Spleen (tissue), 11 donors: ENCODE measurements around the gene PVALEF. TPM values are rescaled to one million over a fixed set of nuclear protein-coding genes. Genes with fewer than 3 reads are reported as not detected.

Source experiments
- DNase-seq: peaks from one replicate; pipeline ENCODE4 v3.0.0-alpha.2; 2020
- H3K27ac ChIP-seq, 8 donors: fragments of 200-600 bp; sonication (generic) in 7 of 8; 1 replicate in 4 of 8; 2 replicates in 4 of 8; pipeline versions ENCODE4 v1.5.0 to v1.8.0; 2016 to 2021; ENCODE audit warnings: inconsistent platforms in 4 of 8, mild to moderate bottlenecking in 4 of 8, moderate library complexity in 1 of 8
- H3K27me3 ChIP-seq, 7 donors: fragments of 200-600 bp; sonication (generic) in 6 of 7; replicated peaks in 1 of 7; 1 replicate in 4 of 7; 2 replicates in 3 of 7; pipeline versions ENCODE4 v1.5.0 to v1.8.0; 2016 to 2021; ENCODE audit warnings: inconsistent platforms in 3 of 7, mild to moderate bottlenecking in 1 of 7
- H3K36me3 ChIP-seq, 6 donors: fragments of 200-600 bp; sonication (generic) in 5 of 6; 1 replicate in 4 of 6; 2 replicates in 2 of 6; pipeline versions ENCODE4 v1.5.0 to v1.8.0; 2016 to 2021; ENCODE audit warnings: inconsistent platforms in 2 of 6
- H3K4me1 ChIP-seq, 6 donors: fragments of 200-600 bp; sonication (generic) in 5 of 6; 1 replicate in 3 of 6; 2 replicates in 3 of 6; pipeline versions ENCODE4 v1.5.0 to v1.8.0; 2016 to 2021; ENCODE audit warnings: inconsistent platforms in 3 of 6
- H3K4me3 ChIP-seq, 8 donors: fragments of 200-600 bp; sonication (generic) in 7 of 8; 1 replicate in 4 of 8; 2 replicates in 4 of 8; pipeline versions ENCODE4 v1.5.0 to v1.8.0; 2016 to 2021; ENCODE audit warnings: inconsistent platforms in 4 of 8, mild to moderate bottlenecking in 4 of 8, moderate library complexity in 2 of 8
- H3K9me3 ChIP-seq, 8 donors: fragments of 200-600 bp; sonication (generic) in 7 of 8; 1 replicate in 4 of 8; 2 replicates in 4 of 8; pipeline versions ENCODE4 v1.5.0 to v1.8.0; 2016 to 2021; ENCODE audit warnings: inconsistent platforms in 4 of 8
- POLR2A ChIP-seq, 3 donors: fragments of 450-650 bp; IDR thresholded peaks; one replicate each; pipeline ENCODE4 v1.5.1; 2017; ENCODE audit warnings: antibody characterized with exemption in 3 of 3, mild to moderate bottlenecking in 1 of 3
- POLR2AphosphoS5 ChIP-seq, 3 donors: sonication (generic); formaldehyde crosslinking; IDR thresholded peaks; one replicate each; pipeline ENCODE4 v1.5.1; 2017; ENCODE audit warnings: antibody characterized with exemption in 3 of 3
- WGBS, 5 donors: extraction: QIAGEN DNeasy Blood & Tissue Kit in 3 of 5; methylation state at CpG; one replicate each; pipeline versions ENCODE4 v1.1.5 to v1.1.7; 2013 to 2018; 5-methylcytosine and 5-hydroxymethylcytosine counted together
- intact Hi-C: fragments of 100-400 bp; cut with DNase I; formaldehyde crosslinking; loops from one replicate; pipeline ENCODE4 v1.15.0; 2023; ENCODE audit warnings: low total_unique reads
- polyA plus RNA-seq, 3 donors: library from polyadenylated mRNA; stranded (reverse); fragments of 200-250 nt; gene quantifications; one replicate each; pipeline ENCODE4 v1.2.1, GENCODE V29; 2013
- total RNA-seq, 7 donors: library from RNA; depleted of rRNA in 3 of 7; stranded (reverse); fragments of >200 nt in 3 of 7; fragmentation: NEBNext Ultra II Directional in 4 of 7; extraction: Animal tissue kit (Norgen Biotek cat#: 25700) in 4 of 7; gene quantifications; one replicate each; pipeline versions ENCODE4 v1.1.0 to v1.2.1, GENCODE V29; 2016 to 2021
- TF ChIP-seq, protein P1 (sequence below), 11 experiments: fragments of 200-600 bp in 7 of 11; fragments of 450-650 bp in 4 of 11; sonication (generic) in 4 of 11; IDR thresholded peaks in 8 of 11; conservative IDR thresholded peaks in 3 of 11; 1 replicate in 7 of 11; 2 replicates in 4 of 11; pipeline versions ENCODE4 v1.4.0 to v1.8.0; 2016 to 2021; ENCODE audit warnings: antibody characterized with exemption in 11 of 11, inconsistent platforms in 4 of 11, mild to moderate bottlenecking in 1 of 11
- donor health status: healthy with polysubstance abuse.
- donor health status: DM: no; HTN: no; CAD: no; lungs with moderate emphysema.
- donor health status: DM: no; HTN: no; CAD: no.
- donor health status: Bipolar disorder and iron deficiency.
- donor health status: healthy.
- donor health status: DM: no; HTN: no; CAD: no.
- donor health status: DM: yes; HTN: yes; CAD: no.

PVALEF gene
- total and polyA plus RNA-seq, 10 donors, result not detected

DNA sequence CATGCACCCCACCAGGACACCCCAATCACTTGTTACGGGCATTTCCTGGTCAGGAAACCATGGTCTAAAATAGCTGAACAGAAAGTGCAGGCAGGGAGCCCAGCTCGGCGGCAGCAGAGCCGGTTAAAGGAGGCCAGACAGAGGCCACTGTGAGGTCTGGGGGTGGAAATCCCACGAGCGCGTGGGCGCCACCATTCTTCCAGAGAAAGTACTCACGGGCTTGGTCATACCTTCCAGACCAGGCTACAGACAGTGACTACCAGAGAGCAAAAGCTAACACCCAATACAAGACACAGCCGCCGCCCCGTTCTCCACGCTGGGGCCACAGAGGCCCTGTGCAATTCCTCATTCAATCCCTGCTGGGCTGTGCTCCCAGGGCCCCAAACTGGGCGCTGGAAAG lies 45.6 kb downstream of the PVALEF start:
- Histone ChIP-seq H3K36me3 (peaks cover 0 to 25% (median 10%) of the 10 kb centered on the region in 6 donors), H3K4me1 (peaks cover 0 to 12% (median 5%) of the 10 kb centered on the region in 6 donors), H3K27ac (no peak overlapping the region), H3K9me3 (no peaks in the 10 kb centered on the region), H3K27me3 (no peaks in the 10 kb centered on the region), H3K4me3 (no peak overlapping the region)
- intact Hi-C loops, result no loop called here
- 49 to 64% (median 57%) methylated on average over 14 of the region's 14 CpGs for WGBS, 5 donors
- no peak for DNase-seq
- TF ChIP-seq POLR2AphosphoS5 (IDR thresholded peaks at IDR 0.05), result no peak
- no peak for TF ChIP-seq POLR2A (IDR thresholded peaks at IDR 0.05)
- TF ChIP-seq, protein P1, sequence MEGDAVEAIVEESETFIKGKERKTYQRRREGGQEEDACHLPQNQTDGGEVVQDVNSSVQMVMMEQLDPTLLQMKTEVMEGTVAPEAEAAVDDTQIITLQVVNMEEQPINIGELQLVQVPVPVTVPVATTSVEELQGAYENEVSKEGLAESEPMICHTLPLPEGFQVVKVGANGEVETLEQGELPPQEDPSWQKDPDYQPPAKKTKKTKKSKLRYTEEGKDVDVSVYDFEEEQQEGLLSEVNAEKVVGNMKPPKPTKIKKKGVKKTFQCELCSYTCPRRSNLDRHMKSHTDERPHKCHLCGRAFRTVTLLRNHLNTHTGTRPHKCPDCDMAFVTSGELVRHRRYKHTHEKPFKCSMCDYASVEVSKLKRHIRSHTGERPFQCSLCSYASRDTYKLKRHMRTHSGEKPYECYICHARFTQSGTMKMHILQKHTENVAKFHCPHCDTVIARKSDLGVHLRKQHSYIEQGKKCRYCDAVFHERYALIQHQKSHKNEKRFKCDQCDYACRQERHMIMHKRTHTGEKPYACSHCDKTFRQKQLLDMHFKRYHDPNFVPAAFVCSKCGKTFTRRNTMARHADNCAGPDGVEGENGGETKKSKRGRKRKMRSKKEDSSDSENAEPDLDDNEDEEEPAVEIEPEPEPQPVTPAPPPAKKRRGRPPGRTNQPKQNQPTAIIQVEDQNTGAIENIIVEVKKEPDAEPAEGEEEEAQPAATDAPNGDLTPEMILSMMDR (IDR thresholded peaks at IDR 0.05 in 8 of 11, conservative IDR thresholded peaks at IDR 0.05 in 3 of 11), result no peak

DNA sequence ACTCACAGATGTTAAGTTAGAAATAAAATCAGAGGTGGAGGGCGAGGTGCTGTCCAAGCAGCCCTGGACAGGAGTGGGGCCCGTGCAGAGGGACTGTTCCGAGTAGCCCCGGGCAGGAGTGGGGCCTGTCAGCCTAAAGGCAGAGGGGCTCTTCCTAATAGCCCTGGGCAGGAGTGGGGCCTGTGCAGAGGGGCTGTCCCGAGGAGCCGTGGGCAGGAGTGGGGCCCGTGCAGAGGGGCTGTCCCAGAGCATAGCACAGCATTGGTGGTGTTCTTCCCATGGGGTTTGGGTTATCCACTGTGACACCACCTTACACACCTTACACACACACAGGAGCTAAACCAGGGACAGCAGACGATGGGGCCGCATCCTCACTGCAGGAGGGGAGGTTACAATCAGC lies 47.1 kb downstream of the PVALEF start:
- H3K27me3 ChIP-seq, result no peaks in the 10 kb centered on the region
- TF ChIP-seq, protein P1 (IDR thresholded peaks at IDR 0.05 in 8 of 11, conservative IDR thresholded peaks at IDR 0.05 in 3 of 11), result no peak
- TF ChIP-seq POLR2AphosphoS5 (IDR thresholded peaks at IDR 0.05), result no peak
- no peak for TF ChIP-seq POLR2A (IDR thresholded peaks at IDR 0.05)
- DNase-seq, result no peak
- H3K9me3 ChIP-seq, result no peaks in the 10 kb centered on the region
- peaks cover 0 to 12% (median 5%) of the 10 kb centered on the region in 6 donors for H3K4me1 ChIP-seq
- no peak overlapping the region for H3K27ac ChIP-seq
- 69 to 91% (median 85%) methylated on average over 7 to 9 of the region's 9 CpGs for WGBS, 5 donors
- H3K36me3 ChIP-seq, result peaks cover 0 to 24% (median 0%) of the 10 kb centered on the region in 6 donors
- intact Hi-C loops, result no loop called here
- no peak overlapping the region for H3K4me3 ChIP-seq

DNA sequence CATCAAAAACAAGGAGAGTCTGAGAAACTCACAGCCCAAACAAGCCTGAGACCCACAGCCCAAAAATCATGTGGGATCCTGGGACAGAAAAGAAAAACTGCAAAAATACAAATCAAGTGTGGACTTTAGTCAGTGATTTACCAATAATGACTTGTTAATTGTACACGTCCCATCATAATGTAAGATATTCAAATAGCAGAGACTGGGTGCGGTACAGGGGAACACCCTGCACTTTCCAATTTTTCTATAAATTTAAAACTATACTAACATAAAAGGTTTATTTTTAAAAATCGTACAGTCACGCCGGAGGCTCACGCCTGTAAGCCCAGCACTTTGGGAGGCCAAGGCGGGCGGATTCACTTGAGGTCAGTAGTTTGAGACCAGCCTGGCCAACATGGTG lies 48.7 kb downstream of the PVALEF start:
- TF ChIP-seq, protein P1 (IDR thresholded peaks at IDR 0.05 in 8 of 11, conservative IDR thresholded peaks at IDR 0.05 in 3 of 11), result no peak
- no peak for TF ChIP-seq POLR2A (IDR thresholded peaks at IDR 0.05)
- no peak for TF ChIP-seq POLR2AphosphoS5 (IDR thresholded peaks at IDR 0.05)

DNA sequence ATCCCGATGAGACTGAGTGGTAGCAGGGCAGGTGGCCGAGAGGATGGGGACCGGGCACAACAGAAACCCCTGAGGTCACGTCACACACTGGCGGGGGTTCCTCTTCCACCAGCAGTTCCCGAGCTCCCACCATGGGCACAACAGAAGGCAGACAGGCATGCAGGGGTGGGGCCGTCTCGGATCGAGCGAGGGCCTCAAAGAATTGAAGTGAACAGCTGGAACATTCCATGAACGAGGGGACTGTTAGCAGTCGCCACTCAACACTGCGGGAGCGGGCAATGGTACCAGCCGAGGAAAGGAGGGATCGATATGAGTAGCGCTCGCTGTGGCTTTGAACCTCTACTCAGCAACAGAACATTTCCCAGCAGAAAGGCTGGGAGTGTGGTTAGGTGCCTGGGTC lies 52.2 kb downstream of the PVALEF start:
- H3K4me1 ChIP-seq, result peaks cover 8 to 15% (median 14%) of the 10 kb centered on the region in 6 donors
- no peaks in the 10 kb centered on the region for H3K9me3 ChIP-seq
- WGBS, 5 donors, result 88 to 93% (median 92%) methylated on average over 15 to 18 of the region's 18 CpGs
- TF ChIP-seq, protein P1 (IDR thresholded peaks at IDR 0.05 in 8 of 11, conservative IDR thresholded peaks at IDR 0.05 in 3 of 11), result no peak
- TF ChIP-seq POLR2A (IDR thresholded peaks at IDR 0.05) (no peak), POLR2AphosphoS5 (IDR thresholded peaks at IDR 0.05) (no peak)
- DNase-seq, result no peak
- intact Hi-C loops, result no loop called here
- H3K27me3 ChIP-seq, result no peaks in the 10 kb centered on the region
- peaks cover 0 to 39% (median 3%) of the 10 kb centered on the region in 6 donors for H3K36me3 ChIP-seq
- no peak overlapping the region for H3K4me3 ChIP-seq
- no peak overlapping the region for H3K27ac ChIP-seq

More for the DNA sequence above, 48.7 kb downstream of the PVALEF start:
- 95 to 97% (median 96%) methylated on average over 8 of the region's 8 CpGs for WGBS, 5 donors
- no peaks in the 10 kb centered on the region for H3K27me3 ChIP-seq
- peaks cover 0 to 12% (median 5%) of the 10 kb centered on the region in 6 donors for H3K4me1 ChIP-seq
- H3K36me3 ChIP-seq, result peaks cover 0 to 30% (median 0%) of the 10 kb centered on the region in 6 donors
- intact Hi-C loops, result no loop called here
- no peaks in the 10 kb centered on the region for H3K9me3 ChIP-seq
- DNase-seq, result no peak
- H3K4me3 ChIP-seq, result no peak overlapping the region
- H3K27ac ChIP-seq, result no peak overlapping the region
